GM23338 (cell line): ENCODE data around the gene CBFA2T2. TPM values are rescaled to one million over a fixed set of nuclear protein-coding genes. Genes with fewer than 3 reads are reported as not detected.

Source experiments
- ATAC-seq: fragments of 200-7000 bp; cut with Tn5 transposase; 3 replicates; pipeline ENCODE4 v1.9.1; 2020
- DNase-seq: peaks from one replicate; pipeline ENCODE4 v3.0.0-alpha.2; 2015; ENCODE audit warnings: low spot score
- H2AFZ ChIP-seq: fragments of 200-600 bp; sonication (generic); 2 replicates; pipeline ENCODE4 v1.8.0; 2016; ENCODE audit warnings: antibody characterized with exemption, mild to moderate bottlenecking, moderate library complexity
- H3F3A ChIP-seq: fragments of 200-600 bp; sonication (generic); replicated peaks from 2 replicates; pipeline ENCODE4 v1.8.0; 2017; ENCODE audit warnings: antibody characterized with exemption, mixed run types, low read depth
- H3K27ac ChIP-seq: fragments of 200-600 bp; sonication (generic); 2 replicates; pipeline ENCODE4 v1.6.1; 2016; ENCODE audit warnings: low read depth
- H3K27me3 ChIP-seq: fragments of 200-600 bp; sonication (generic); 2 replicates; pipeline ENCODE4 v1.8.0; 2016; ENCODE audit warnings: mild to moderate bottlenecking, mixed run types, moderate library complexity; ENCODE audit not compliant: insufficient read depth
- H3K36me3 ChIP-seq: fragments of 200-600 bp; sonication (generic); 2 replicates; pipeline ENCODE4 v1.8.0; 2016; ENCODE audit warnings: mild to moderate bottlenecking; ENCODE audit not compliant: insufficient read depth
- H3K4me1 ChIP-seq: fragments of 200-600 bp; sonication (generic); 2 replicates; pipeline ENCODE4 v1.8.0; 2016; ENCODE audit warnings: mild to moderate bottlenecking, moderate library complexity; ENCODE audit not compliant: insufficient read depth
- H3K4me2 ChIP-seq: fragments of 200-600 bp; sonication (generic); 2 replicates; pipeline ENCODE4 v1.7.1; 2017; ENCODE audit warnings: mixed run types
- H3K4me3 ChIP-seq: fragments of 200-600 bp; sonication (generic); 2 replicates; pipeline ENCODE4 v1.6.1; 2016; ENCODE audit warnings: mixed run types
- H3K79me2 ChIP-seq: fragments of 200-600 bp; sonication (generic); replicated peaks from 2 replicates; pipeline ENCODE4 v1.8.0; 2017; ENCODE audit warnings: mild to moderate bottlenecking; ENCODE audit not compliant: insufficient read depth
- H3K9me2 ChIP-seq: fragments of 200-600 bp; sonication (generic); 2 replicates; pipeline ENCODE4 v1.8.0; 2017; ENCODE audit not compliant: insufficient read depth
- H4K20me1 ChIP-seq: fragments of 200-600 bp; sonication (generic); replicated peaks from 2 replicates; pipeline ENCODE4 v1.8.0; 2017; ENCODE audit warnings: mild to moderate bottlenecking; ENCODE audit not compliant: insufficient read depth
- H3K27ac Mint-ChIP-seq: 2 replicates; pipeline ENCODE4 v1.8.0; 2020; ENCODE audit warnings: inconsistent platforms, mild to moderate bottlenecking, moderate library complexity, mixed read lengths
- H3K27me3 Mint-ChIP-seq: 3 replicates; pipeline ENCODE4 v1.8.0; 2022; ENCODE audit warnings: low read depth, mild to moderate bottlenecking, moderate library complexity, mixed read lengths, inconsistent platforms; ENCODE audit not compliant: insufficient read depth, poor library complexity
- H3K36me3 Mint-ChIP-seq: 3 replicates; pipeline ENCODE4 v1.8.0; 2021; ENCODE audit warnings: low read depth, mild to moderate bottlenecking, inconsistent platforms, moderate library complexity, mixed read lengths
- H3K4me1 Mint-ChIP-seq: 3 replicates; pipeline ENCODE4 v1.8.0; 2020; ENCODE audit warnings: mild to moderate bottlenecking, inconsistent platforms, mixed read lengths
- H3K4me3 Mint-ChIP-seq: 3 replicates; pipeline ENCODE4 v1.8.0; 2021; ENCODE audit warnings: moderate library complexity, mild to moderate bottlenecking, inconsistent platforms, mixed read lengths
- H3K9me3 Mint-ChIP-seq: 3 replicates; pipeline ENCODE4 v1.8.0; 2020; ENCODE audit warnings: moderate library complexity, mild to moderate bottlenecking, inconsistent platforms, mixed read lengths
- JUNB ChIP-seq: IDR thresholded peaks from one replicate; pipeline ENCODE4 v1.6.1; 2016; ENCODE audit warnings: antibody characterized with exemption; ENCODE audit not compliant: unreplicated experiment
- NANOG ChIP-seq: IDR thresholded peaks from 2 replicates; pipeline ENCODE4 v1.6.1; 2016; ENCODE audit warnings: antibody characterized with exemption, borderline replicate concordance
- POLR2AphosphoS5 ChIP-seq: IDR thresholded peaks from 2 replicates; pipeline ENCODE4 v1.6.1; 2016; ENCODE audit warnings: antibody characterized with exemption, low read depth
- STAT1 ChIP-seq: IDR thresholded peaks from one replicate; pipeline ENCODE4 v1.6.1; 2016; ENCODE audit warnings: antibody characterized with exemption; ENCODE audit not compliant: unreplicated experiment
- ZNF114 ChIP-seq: fragments of 250-450 bp; sonication (Bioruptor Pico); IDR thresholded peaks from 2 replicates; pipeline ENCODE4 v1.5.0; 2020; ENCODE audit warnings: mild to moderate bottlenecking, moderate library complexity
- polyA plus RNA-seq: library from polyadenylated mRNA; unstranded; fragments of >200 nt; fragmentation: Nextera tagmentation; extraction: Ambion mirVana; gene quantifications from 2 replicates; pipeline ENCODE4 v1.2.1, GENCODE V29; 2016
- total RNA-seq: library from RNA; depleted of rRNA; stranded (reverse); fragments of >200 nt; shearing (Covaris generic); gene quantifications from 2 replicates; pipeline ENCODE4 v1.2.3, GENCODE V29; 2014
- TF ChIP-seq, protein P1 (sequence below): IDR thresholded peaks from one replicate; pipeline ENCODE4 v1.6.1; 2018; ENCODE audit warnings: antibody characterized with exemption; ENCODE audit not compliant: unreplicated experiment
- TF ChIP-seq, protein P2 (sequence below): IDR thresholded peaks from 2 replicates; pipeline ENCODE4 v1.6.1; 2016; ENCODE audit warnings: antibody characterized with exemption
- TF ChIP-seq, protein P3 (sequence below), 2 experiments: fragments of 200-600 bp in 1 of 2; sonication (generic) in 1 of 2; conservative IDR thresholded peaks; 2 replicates each; pipeline versions ENCODE4 v1.5.1 to v1.6.1; 2016 to 2017; ENCODE audit warnings: antibody characterized with exemption in 2 of 2, low read depth in 2 of 2, mild to moderate bottlenecking in 2 of 2, moderate library complexity in 1 of 2
- TF ChIP-seq, protein P4 (sequence below): fragments of 250-450 bp; sonication (Bioruptor Pico); IDR thresholded peaks from 2 replicates; pipeline ENCODE4 v1.5.0; 2020; ENCODE audit warnings: mild to moderate bottlenecking, moderate library complexity

Gene CBFA2T2
- total and polyA plus RNA-seq, 2 experiments from 2014 or later, result 12.7 to 15.8 TPM

DNA sequence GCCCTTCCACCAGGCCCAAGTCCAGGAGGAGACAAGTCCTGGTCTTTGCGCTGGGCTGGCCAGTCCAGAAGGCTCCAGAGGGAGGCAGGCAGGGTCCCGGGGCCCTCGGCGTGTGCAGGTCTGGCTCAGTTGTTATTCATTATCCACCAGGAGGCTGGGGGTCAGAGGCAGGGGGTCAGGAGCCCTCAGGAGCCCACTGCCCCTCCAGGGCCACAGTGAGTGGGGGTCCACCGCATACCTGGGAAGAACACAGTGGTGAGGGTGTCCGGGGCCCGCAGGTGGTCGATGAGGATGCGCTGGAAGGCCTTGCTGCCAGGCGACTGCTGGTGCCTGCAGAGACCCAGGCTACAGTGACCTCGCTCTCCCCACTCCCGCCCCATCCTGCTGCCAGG, 167.8 kb downstream of the CBFA2T2 start:
- no peak overlapping the region for H3K4me2 ChIP-seq
- no peaks in the 10 kb centered on the region for H3K4me1 ChIP-seq
- H3K79me2 ChIP-seq, result no peaks in the 10 kb centered on the region
- H3F3A ChIP-seq, result no peaks in the 10 kb centered on the region
- Mint-ChIP-seq H3K36me3 (no peaks in the 10 kb centered on the region; the same call in 2 of the 3 replicates), H3K9me3 (no peaks in the 10 kb centered on the region; the same call in 2 of the 3 replicates), H3K4me3 (no peak overlapping the region), H3K27me3 (peaks cover 13% of the 10 kb centered on the region), H3K4me1 (peaks cover 18% of the 10 kb centered on the region), H3K27ac (no peak overlapping the region)
- DNase-seq (no peak), ATAC-seq (no peak)
- H3K27ac ChIP-seq, result no peak overlapping the region
- H3K27me3 ChIP-seq, result 0 out of 2 replicates have a peak, but pooled peaks cover 3% of the 10 kb centered on the region
- TF ChIP-seq, protein P1, sequence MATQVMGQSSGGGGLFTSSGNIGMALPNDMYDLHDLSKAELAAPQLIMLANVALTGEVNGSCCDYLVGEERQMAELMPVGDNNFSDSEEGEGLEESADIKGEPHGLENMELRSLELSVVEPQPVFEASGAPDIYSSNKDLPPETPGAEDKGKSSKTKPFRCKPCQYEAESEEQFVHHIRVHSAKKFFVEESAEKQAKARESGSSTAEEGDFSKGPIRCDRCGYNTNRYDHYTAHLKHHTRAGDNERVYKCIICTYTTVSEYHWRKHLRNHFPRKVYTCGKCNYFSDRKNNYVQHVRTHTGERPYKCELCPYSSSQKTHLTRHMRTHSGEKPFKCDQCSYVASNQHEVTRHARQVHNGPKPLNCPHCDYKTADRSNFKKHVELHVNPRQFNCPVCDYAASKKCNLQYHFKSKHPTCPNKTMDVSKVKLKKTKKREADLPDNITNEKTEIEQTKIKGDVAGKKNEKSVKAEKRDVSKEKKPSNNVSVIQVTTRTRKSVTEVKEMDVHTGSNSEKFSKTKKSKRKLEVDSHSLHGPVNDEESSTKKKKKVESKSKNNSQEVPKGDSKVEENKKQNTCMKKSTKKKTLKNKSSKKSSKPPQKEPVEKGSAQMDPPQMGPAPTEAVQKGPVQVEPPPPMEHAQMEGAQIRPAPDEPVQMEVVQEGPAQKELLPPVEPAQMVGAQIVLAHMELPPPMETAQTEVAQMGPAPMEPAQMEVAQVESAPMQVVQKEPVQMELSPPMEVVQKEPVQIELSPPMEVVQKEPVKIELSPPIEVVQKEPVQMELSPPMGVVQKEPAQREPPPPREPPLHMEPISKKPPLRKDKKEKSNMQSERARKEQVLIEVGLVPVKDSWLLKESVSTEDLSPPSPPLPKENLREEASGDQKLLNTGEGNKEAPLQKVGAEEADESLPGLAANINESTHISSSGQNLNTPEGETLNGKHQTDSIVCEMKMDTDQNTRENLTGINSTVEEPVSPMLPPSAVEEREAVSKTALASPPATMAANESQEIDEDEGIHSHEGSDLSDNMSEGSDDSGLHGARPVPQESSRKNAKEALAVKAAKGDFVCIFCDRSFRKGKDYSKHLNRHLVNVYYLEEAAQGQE, result no peak
- TF ChIP-seq, protein P2, sequence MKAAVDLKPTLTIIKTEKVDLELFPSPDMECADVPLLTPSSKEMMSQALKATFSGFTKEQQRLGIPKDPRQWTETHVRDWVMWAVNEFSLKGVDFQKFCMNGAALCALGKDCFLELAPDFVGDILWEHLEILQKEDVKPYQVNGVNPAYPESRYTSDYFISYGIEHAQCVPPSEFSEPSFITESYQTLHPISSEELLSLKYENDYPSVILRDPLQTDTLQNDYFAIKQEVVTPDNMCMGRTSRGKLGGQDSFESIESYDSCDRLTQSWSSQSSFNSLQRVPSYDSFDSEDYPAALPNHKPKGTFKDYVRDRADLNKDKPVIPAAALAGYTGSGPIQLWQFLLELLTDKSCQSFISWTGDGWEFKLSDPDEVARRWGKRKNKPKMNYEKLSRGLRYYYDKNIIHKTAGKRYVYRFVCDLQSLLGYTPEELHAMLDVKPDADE, result no peak
- no peak for TF ChIP-seq JUNB
- TF ChIP-seq NANOG, result no peak
- TF ChIP-seq, protein P3, sequence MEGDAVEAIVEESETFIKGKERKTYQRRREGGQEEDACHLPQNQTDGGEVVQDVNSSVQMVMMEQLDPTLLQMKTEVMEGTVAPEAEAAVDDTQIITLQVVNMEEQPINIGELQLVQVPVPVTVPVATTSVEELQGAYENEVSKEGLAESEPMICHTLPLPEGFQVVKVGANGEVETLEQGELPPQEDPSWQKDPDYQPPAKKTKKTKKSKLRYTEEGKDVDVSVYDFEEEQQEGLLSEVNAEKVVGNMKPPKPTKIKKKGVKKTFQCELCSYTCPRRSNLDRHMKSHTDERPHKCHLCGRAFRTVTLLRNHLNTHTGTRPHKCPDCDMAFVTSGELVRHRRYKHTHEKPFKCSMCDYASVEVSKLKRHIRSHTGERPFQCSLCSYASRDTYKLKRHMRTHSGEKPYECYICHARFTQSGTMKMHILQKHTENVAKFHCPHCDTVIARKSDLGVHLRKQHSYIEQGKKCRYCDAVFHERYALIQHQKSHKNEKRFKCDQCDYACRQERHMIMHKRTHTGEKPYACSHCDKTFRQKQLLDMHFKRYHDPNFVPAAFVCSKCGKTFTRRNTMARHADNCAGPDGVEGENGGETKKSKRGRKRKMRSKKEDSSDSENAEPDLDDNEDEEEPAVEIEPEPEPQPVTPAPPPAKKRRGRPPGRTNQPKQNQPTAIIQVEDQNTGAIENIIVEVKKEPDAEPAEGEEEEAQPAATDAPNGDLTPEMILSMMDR (conservative IDR thresholded peaks at IDR 0.05; ENCODE audit: low read depth in 2 of 2), result no peak
- TF ChIP-seq STAT1, result no peak
- no peak for TF ChIP-seq POLR2AphosphoS5
- TF ChIP-seq, protein P4, sequence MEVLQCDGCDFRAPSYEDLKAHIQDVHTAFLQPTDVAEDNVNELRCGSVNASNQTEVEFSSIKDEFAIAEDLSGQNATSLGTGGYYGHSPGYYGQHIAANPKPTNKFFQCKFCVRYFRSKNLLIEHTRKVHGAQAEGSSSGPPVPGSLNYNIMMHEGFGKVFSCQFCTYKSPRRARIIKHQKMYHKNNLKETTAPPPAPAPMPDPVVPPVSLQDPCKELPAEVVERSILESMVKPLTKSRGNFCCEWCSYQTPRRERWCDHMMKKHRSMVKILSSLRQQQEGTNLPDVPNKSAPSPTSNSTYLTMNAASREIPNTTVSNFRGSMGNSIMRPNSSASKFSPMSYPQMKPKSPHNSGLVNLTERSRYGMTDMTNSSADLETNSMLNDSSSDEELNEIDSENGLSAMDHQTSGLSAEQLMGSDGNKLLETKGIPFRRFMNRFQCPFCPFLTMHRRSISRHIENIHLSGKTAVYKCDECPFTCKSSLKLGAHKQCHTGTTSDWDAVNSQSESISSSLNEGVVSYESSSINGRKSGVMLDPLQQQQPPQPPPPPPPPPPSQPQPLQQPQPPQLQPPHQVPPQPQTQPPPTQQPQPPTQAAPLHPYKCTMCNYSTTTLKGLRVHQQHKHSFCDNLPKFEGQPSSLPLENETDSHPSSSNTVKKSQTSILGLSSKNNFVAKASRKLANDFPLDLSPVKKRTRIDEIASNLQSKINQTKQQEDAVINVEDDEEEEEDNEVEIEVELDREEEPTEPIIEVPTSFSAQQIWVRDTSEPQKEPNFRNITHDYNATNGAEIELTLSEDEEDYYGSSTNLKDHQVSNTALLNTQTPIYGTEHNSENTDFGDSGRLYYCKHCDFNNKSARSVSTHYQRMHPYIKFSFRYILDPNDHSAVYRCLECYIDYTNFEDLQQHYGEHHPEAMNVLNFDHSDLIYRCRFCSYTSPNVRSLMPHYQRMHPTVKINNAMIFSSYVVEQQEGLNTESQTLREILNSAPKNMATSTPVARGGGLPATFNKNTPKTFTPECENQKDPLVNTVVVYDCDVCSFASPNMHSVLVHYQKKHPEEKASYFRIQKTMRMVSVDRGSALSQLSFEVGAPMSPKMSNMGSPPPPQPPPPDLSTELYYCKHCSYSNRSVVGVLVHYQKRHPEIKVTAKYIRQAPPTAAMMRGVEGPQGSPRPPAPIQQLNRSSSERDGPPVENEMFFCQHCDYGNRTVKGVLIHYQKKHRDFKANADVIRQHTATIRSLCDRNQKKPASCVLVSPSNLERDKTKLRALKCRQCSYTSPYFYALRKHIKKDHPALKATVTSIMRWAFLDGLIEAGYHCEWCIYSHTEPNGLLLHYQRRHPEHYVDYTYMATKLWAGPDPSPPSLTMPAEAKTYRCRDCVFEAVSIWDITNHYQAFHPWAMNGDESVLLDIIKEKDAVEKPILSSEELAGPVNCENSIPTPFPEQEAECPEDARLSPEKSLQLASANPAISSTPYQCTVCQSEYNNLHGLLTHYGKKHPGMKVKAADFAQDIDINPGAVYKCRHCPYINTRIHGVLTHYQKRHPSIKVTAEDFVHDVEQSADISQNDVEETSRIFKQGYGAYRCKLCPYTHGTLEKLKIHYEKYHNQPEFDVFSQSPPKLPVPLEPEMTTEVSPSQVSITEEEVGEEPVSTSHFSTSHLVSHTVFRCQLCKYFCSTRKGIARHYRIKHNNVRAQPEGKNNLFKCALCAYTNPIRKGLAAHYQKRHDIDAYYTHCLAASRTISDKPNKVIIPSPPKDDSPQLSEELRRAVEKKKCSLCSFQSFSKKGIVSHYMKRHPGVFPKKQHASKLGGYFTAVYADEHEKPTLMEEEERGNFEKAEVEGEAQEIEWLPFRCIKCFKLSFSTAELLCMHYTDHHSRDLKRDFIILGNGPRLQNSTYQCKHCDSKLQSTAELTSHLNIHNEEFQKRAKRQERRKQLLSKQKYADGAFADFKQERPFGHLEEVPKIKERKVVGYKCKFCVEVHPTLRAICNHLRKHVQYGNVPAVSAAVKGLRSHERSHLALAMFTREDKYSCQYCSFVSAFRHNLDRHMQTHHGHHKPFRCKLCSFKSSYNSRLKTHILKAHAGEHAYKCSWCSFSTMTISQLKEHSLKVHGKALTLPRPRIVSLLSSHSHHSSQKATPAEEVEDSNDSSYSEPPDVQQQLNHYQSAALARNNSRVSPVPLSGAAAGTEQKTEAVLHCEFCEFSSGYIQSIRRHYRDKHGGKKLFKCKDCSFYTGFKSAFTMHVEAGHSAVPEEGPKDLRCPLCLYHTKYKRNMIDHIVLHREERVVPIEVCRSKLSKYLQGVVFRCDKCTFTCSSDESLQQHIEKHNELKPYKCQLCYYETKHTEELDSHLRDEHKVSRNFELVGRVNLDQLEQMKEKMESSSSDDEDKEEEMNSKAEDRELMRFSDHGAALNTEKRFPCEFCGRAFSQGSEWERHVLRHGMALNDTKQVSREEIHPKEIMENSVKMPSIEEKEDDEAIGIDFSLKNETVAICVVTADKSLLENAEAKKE, result no peak
- no peak for TF ChIP-seq ZNF114
- no peak overlapping the region for H2AFZ ChIP-seq
- H3K36me3 ChIP-seq, result no peaks in the 10 kb centered on the region
- H4K20me1 ChIP-seq, result no peaks in the 10 kb centered on the region; the same call in 1 of the 2 replicates
- no peak overlapping the region for H3K4me3 ChIP-seq
- no peaks in the 10 kb centered on the region for H3K9me2 ChIP-seq
